Measurements from ENCODE around the gene RAP2A. TPM values are rescaled to one million over a fixed set of nuclear protein-coding genes. Genes with fewer than 3 reads are reported as not detected.

RAP2A gene
- total and polyA plus RNA-seq, 10 of the 15 experiments (the other 5 are each of a cell fraction or from before 2014, with no cell fraction given) = 3.5 to 35.1 (median 14.9) TPM

- Histone ChIP-seq H3K36me3 (ENCODE audit: control insufficient read depth in 2 of 2, insufficient read depth in 2 of 2, low read length in 1 of 2) (peaks cover 0 to 9% of the 10 kb centered on the region in 2 experiments; a peak in 3 of 4 replicates), H4K20me1 (ENCODE audit: control insufficient read depth, insufficient read depth) (no peaks in the 10 kb centered on the region), H3K27ac (ENCODE audit: control insufficient read depth, insufficient read depth) (peak overlapping the region; percentile 92), H3K79me2 (ENCODE audit: control insufficient read depth, insufficient read depth, low read length) (peaks cover 23% of the 10 kb centered on the region), H3K27me3 (replicated peaks in 1 of 2; ENCODE audit: control insufficient read depth in 2 of 2, insufficient read depth in 2 of 2, low read length in 1 of 2) (no peaks in the 10 kb centered on the region), H3K9me3 (replicated peaks; ENCODE audit: control insufficient read depth, insufficient read depth, low read length) (peaks cover 1% of the 10 kb centered on the region; the same call in 2 of the 3 replicates), H3K4me3 (peak overlapping the region; percentile 53), H3K4me1 (ENCODE audit: control insufficient read depth, insufficient read depth, low read length) (peaks cover 39% of the 10 kb centered on the region), H3K9ac (ENCODE audit: control insufficient read depth, insufficient read depth, low read length) (peak overlapping the region; percentile 60), H2AFZ (ENCODE audit: control insufficient read depth, low read depth, low read length) (peak overlapping the region; percentile 54), H3K4me2 (ENCODE audit: control insufficient read depth, insufficient read depth) (peak overlapping the region; percentile 98)
- ChIA-PET POLR2A (interaction anchor here (1.5 to 6.2 kb wide), 5 partner anchors 11 to 238 kb away, joined by 3 to 108 read pairs (median 15); partner anchors contain the start of genes MBNL2 and RAP2A), SMC1A (ENCODE audit: uncharacterized antibody, unreplicated experiment) (interaction anchor here (0.7 to 6.4 kb wide), 9 partner anchors 10 to 234 kb away, joined by 3 to 165 read pairs (median 5); partner anchors contain the start of gene RAP2A), CTCF (interaction anchor here (1.0 to 5.0 kb wide), 6 partner anchors 11 to 78 kb away, joined by 3 to 34 read pairs (median 10); partner anchors contain the start of gene RAP2A), RAD21 (ENCODE audit: unreplicated experiment) (interaction anchor here (2.7 to 8.8 kb wide), 3 partner anchors 11 to 24 kb away, joined by 11 to 179 read pairs (median 47); partner anchors contain the start of gene RAP2A)
- BruUV-seq (replicated peaks) = no TSS peak
- in situ Hi-C loops (cut with MboI) = no loop called here
- ATAC-seq = peak; percentile 94
- intact Hi-C loops (cut with micrococcal nuclease; ENCODE audit: unreplicated experiment) = loop anchor here (1.0 kb wide), 1 partner anchor 27 kb away; no protein-coding TSS in a partner anchor
- peak; percentile 89 for FAIRE-seq
- peak; percentile 91 for DNase-seq (ENCODE audit: low read depth, low spot score)
- WGBS (ENCODE audit: insufficient coverage, insufficient replicate concordance, low lambda C conversion rate, missing lambda C conversion rate) = 18% methylated on average over 7 of the region's 7 CpGs
- peak; percentile 69 for TF ChIP-seq EED (IDR thresholded peaks at IDR 0.05; ENCODE audit: low read depth)
- TF ChIP-seq ZNF217 (IDR thresholded peaks at IDR 0.05) = 0 out of 2 replicates have a peak, but pooled peaks have one; percentile 50
- no peak; the same call in 1 of the 2 replicates for TF ChIP-seq TCF12 (IDR thresholded peaks at IDR 0.05; ENCODE audit: low read depth, low read length)
- peak; percentile 54; the same call in 1 of the 2 replicates for TF ChIP-seq BACH1 (IDR thresholded peaks at IDR 0.05; ENCODE audit: borderline replicate concordance)
- no peak for TF ChIP-seq NRF1 (conservative IDR thresholded peaks at IDR 0.05; ENCODE audit: low read depth, low read length)
- TF ChIP-seq TCF3 (IDR thresholded peaks at IDR 0.05; ENCODE audit: borderline replicate concordance, insufficient read depth, low read depth, low read length) = no peak
- no peak for TF ChIP-seq PRDM15 (CRISPR knock-in tag; IDR thresholded peaks at IDR 0.05)
- TF ChIP-seq RUNX3 (IDR thresholded peaks at IDR 0.05; ENCODE audit: low read length) = peak; percentile 63
- no peak for TF ChIP-seq SREBF2 (IDR thresholded peaks at IDR 0.05; ENCODE audit: low read length)
- TF ChIP-seq YY1 (IDR thresholded peaks at IDR 0.05; ENCODE audit: low read depth, low read length) = peak; percentile 57; the same call in 1 of the 2 replicates
- TF ChIP-seq IRF4 (IDR thresholded peaks at IDR 0.05; ENCODE audit: low read depth, low read length) = peak; percentile 90
- TF ChIP-seq, protein P1, sequence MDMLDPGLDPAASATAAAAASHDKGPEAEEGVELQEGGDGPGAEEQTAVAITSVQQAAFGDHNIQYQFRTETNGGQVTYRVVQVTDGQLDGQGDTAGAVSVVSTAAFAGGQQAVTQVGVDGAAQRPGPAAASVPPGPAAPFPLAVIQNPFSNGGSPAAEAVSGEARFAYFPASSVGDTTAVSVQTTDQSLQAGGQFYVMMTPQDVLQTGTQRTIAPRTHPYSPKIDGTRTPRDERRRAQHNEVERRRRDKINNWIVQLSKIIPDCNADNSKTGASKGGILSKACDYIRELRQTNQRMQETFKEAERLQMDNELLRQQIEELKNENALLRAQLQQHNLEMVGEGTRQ (IDR thresholded peaks at IDR 0.05; ENCODE audit: borderline replicate concordance, low read depth, low read length) = no peak; the same call in 1 of the 2 replicates
- TF ChIP-seq, protein P2, sequence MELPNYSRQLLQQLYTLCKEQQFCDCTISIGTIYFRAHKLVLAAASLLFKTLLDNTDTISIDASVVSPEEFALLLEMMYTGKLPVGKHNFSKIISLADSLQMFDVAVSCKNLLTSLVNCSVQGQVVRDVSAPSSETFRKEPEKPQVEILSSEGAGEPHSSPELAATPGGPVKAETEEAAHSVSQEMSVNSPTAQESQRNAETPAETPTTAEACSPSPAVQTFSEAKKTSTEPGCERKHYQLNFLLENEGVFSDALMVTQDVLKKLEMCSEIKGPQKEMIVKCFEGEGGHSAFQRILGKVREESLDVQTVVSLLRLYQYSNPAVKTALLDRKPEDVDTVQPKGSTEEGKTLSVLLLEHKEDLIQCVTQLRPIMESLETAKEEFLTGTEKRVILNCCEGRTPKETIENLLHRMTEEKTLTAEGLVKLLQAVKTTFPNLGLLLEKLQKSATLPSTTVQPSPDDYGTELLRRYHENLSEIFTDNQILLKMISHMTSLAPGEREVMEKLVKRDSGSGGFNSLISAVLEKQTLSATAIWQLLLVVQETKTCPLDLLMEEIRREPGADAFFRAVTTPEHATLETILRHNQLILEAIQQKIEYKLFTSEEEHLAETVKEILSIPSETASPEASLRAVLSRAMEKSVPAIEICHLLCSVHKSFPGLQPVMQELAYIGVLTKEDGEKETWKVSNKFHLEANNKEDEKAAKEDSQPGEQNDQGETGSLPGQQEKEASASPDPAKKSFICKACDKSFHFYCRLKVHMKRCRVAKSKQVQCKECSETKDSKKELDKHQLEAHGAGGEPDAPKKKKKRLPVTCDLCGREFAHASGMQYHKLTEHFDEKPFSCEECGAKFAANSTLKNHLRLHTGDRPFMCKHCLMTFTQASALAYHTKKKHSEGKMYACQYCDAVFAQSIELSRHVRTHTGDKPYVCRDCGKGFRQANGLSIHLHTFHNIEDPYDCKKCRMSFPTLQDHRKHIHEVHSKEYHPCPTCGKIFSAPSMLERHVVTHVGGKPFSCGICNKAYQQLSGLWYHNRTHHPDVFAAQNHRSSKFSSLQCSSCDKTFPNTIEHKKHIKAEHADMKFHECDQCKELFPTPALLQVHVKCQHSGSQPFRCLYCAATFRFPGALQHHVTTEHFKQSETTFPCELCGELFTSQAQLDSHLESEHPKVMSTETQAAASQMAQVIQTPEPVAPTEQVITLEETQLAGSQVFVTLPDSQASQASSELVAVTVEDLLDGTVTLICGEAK (IDR thresholded peaks at IDR 0.05; ENCODE audit: borderline replicate concordance) = no peak
These were observed 26.2 kb downstream of the RAP2A start for GRCh38 chr13:97460004-97460775.
